ENCODE data around the gene KCNH5. TPM values are rescaled to one million over a fixed set of nuclear protein-coding genes. Genes with fewer than 3 reads are reported as not detected.

KCNH5 gene
- total RNA-seq, 2 experiments from 2014 or later = not detected

GRCh38 chr14:62934439-62934838, 110.8 kb downstream of the KCNH5 start:
- Mint-ChIP-seq H3K27ac (no peak overlapping the region), H3K9me3 (peaks cover 1% of the 10 kb centered on the region), H3K4me3 (no peak overlapping the region), H3K4me1 (ENCODE audit: low read depth) (no peaks in the 10 kb centered on the region), H3K27me3 (no peaks in the 10 kb centered on the region), H3K36me3 (ENCODE audit: low read depth) (no peaks in the 10 kb centered on the region)
- ChIA-PET CTCF (no interaction called here), POLR2A (no interaction called here)
- ATAC-seq (no peak), DNase-seq (no peak)
- no peak for TF ChIP-seq CTCF (IDR thresholded peaks at IDR 0.05)
- intact Hi-C loops (cut with micrococcal nuclease) = no loop called here

GRCh38 chr14:62921466-62921865, 123.8 kb downstream of the KCNH5 start:
- no peak for DNase-seq
- H3K4me3 Mint-ChIP-seq = no peak overlapping the region
- no peak for ATAC-seq
- H3K27ac Mint-ChIP-seq = no peak overlapping the region
- CTCF ChIA-PET = no interaction called here
- intact Hi-C loops (cut with micrococcal nuclease) = no loop called here
- H3K4me1 Mint-ChIP-seq (ENCODE audit: low read depth) = no peaks in the 10 kb centered on the region
- TF ChIP-seq CTCF (IDR thresholded peaks at IDR 0.05) = no peak
- H3K27me3 Mint-ChIP-seq = no peaks in the 10 kb centered on the region
- no peaks in the 10 kb centered on the region for H3K36me3 Mint-ChIP-seq (ENCODE audit: low read depth)
- POLR2A ChIA-PET = no interaction called here
- H3K9me3 Mint-ChIP-seq = no peaks in the 10 kb centered on the region

- Mint-ChIP-seq H3K4me3 (no peak overlapping the region), H3K27ac (no peak overlapping the region), H3K9me3 (no peaks in the 10 kb centered on the region), H3K4me1 (ENCODE audit: low read depth) (no peaks in the 10 kb centered on the region), H3K36me3 (ENCODE audit: low read depth) (no peaks in the 10 kb centered on the region), H3K27me3 (no peaks in the 10 kb centered on the region)
- DNase-seq (no peak), ATAC-seq (no peak)
- ChIA-PET POLR2A (no interaction called here), CTCF (no interaction called here)
- intact Hi-C loops (cut with micrococcal nuclease) = no loop called here
- TF ChIP-seq CTCF (IDR thresholded peaks at IDR 0.05) = no peak
Measured at GRCh38 chr14:62916551-62916950, 128.7 kb downstream of the KCNH5 start.

GRCh38 chr14:62914873-62915272, 130.4 kb downstream of the KCNH5 start:
- no peak for DNase-seq
- H3K9me3 Mint-ChIP-seq = no peaks in the 10 kb centered on the region
- ATAC-seq = no peak
- no peaks in the 10 kb centered on the region for H3K36me3 Mint-ChIP-seq (ENCODE audit: low read depth)
- H3K27me3 Mint-ChIP-seq = no peaks in the 10 kb centered on the region
- ChIA-PET POLR2A (no interaction called here), CTCF (no interaction called here)
- intact Hi-C loops (cut with micrococcal nuclease) = no loop called here
- H3K4me3 Mint-ChIP-seq = no peak overlapping the region
- no peaks in the 10 kb centered on the region for H3K4me1 Mint-ChIP-seq (ENCODE audit: low read depth)
- H3K27ac Mint-ChIP-seq = no peak overlapping the region
- TF ChIP-seq CTCF (IDR thresholded peaks at IDR 0.05) = no peak

GRCh38 chr14:62914025-62914424, 131.2 kb downstream of the KCNH5 start:
- DNase-seq (no peak), ATAC-seq (no peak)
- intact Hi-C loops (cut with micrococcal nuclease) = no loop called here
- no peak overlapping the region for H3K4me3 Mint-ChIP-seq
- ChIA-PET CTCF (no interaction called here), POLR2A (no interaction called here)
- no peak overlapping the region for H3K27ac Mint-ChIP-seq
- H3K36me3 Mint-ChIP-seq (ENCODE audit: low read depth) = no peaks in the 10 kb centered on the region
- H3K9me3 Mint-ChIP-seq = peaks cover 3% of the 10 kb centered on the region
- H3K4me1 Mint-ChIP-seq (ENCODE audit: low read depth) = no peaks in the 10 kb centered on the region
- TF ChIP-seq CTCF (IDR thresholded peaks at IDR 0.05) = no peak
- no peaks in the 10 kb centered on the region for H3K27me3 Mint-ChIP-seq

Measured in activated CD8-positive, alpha-beta T cell treated with anti-CD3 and anti-CD28 coated beads for 36 hours (primary cell).